ENCODE data around the gene C6orf15. TPM values are rescaled to one million over a fixed set of nuclear protein-coding genes. Genes with fewer than 3 reads are reported as not detected.

Gene C6orf15
- total and polyA plus RNA-seq, 8 donors = not detected

DNA sequence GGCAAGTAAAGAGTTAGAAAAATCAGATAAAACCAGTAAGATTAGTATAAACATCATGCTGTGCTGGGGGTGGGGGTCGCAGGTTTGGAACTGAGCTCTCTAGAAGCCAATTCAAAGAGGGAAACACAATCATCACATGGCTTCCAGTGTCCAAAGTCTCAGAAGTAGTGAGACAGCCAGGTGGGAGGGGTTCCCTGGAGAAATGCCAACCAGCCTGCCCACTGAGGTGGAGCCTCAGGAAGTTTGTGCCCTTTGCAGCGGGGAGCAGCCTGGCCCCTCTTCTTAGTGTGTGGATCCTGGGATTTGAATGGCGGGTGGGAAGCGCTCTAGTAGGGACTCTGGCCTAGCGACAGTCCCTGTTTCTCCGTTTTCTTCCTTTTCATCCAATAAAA lies 21.4 kb downstream of the C6orf15 start:
- FAIRE-seq (no peak), ATAC-seq (no peak), DNase-seq (no peak)
- Histone ChIP-seq H3K36me3 (no peaks in the 10 kb centered on the region), H3K27me3 (no peaks in the 10 kb centered on the region), H3K4me3 (no peak overlapping the region), H3K9me3 (no peaks in the 10 kb centered on the region), H3K27ac (no peak overlapping the region), H3K4me1 (peaks cover 0 to 10% (median 4%) of the 10 kb centered on the region in 3 donors)
- no peak for TF ChIP-seq CTCF (IDR thresholded peaks at IDR 0.05)
- intact Hi-C loops (cut with DNase I) = no loop called here
- 88 to 94% methylated on average over 6 of the region's 6 CpGs for WGBS, 2 donors

- Histone ChIP-seq H3K36me3 (no peaks in the 10 kb centered on the region), H3K4me1 (peaks cover 0 to 10% (median 4%) of the 10 kb centered on the region in 3 donors), H3K27me3 (no peaks in the 10 kb centered on the region), H3K4me3 (no peak overlapping the region), H3K9me3 (no peaks in the 10 kb centered on the region), H3K27ac (no peak overlapping the region)
- WGBS, 2 donors = 83 to 85% methylated on average over 3 of the region's 3 CpGs
- intact Hi-C loops (cut with DNase I) = no loop called here
- FAIRE-seq = no peak
- no peak for DNase-seq
- ATAC-seq = no peak
- TF ChIP-seq CTCF (IDR thresholded peaks at IDR 0.05) = no peak
These were observed 22.0 kb downstream of the C6orf15 start for GRCh38 chr6:31090275-31090972.

GRCh38 chr6:31087494-31088089 lies 24.8 kb downstream of the C6orf15 start:
- 9% methylated on average over 14 of the region's 14 CpGs for WGBS, 2 donors
- H3K4me1 ChIP-seq = no peaks in the 10 kb centered on the region
- DNase-seq = peak; percentile 64 to 94 (median 82)
- peak; percentile 37 for FAIRE-seq
- H3K9me3 ChIP-seq = no peaks in the 10 kb centered on the region
- H3K27ac ChIP-seq = no peak overlapping the region
- peak; percentile 97 to 99 (median 98) for ATAC-seq
- intact Hi-C loops (cut with DNase I) = loop anchor here (5.0 to 10.0 kb wide), 3 partner anchors 163 to 265 kb away; no protein-coding TSS in a partner anchor
- TF ChIP-seq CTCF (IDR thresholded peaks at IDR 0.05) = peak; percentile 61 to 76 (median 74)
- no peaks in the 10 kb centered on the region for H3K36me3 ChIP-seq
- no peaks in the 10 kb centered on the region for H3K27me3 ChIP-seq
- H3K4me3 ChIP-seq = no peak overlapping the region

GRCh38 chr6:31086788-31087440 lies 25.5 kb downstream of the C6orf15 start:
- ATAC-seq = peak in 2 of 4 donors; percentile 11 to 14
- FAIRE-seq = no peak
- 24 to 29% methylated on average over 7 of the region's 7 CpGs for WGBS, 2 donors

More at GRCh38 chr6:31086788-31087440, 25.5 kb downstream of the C6orf15 start:
- Histone ChIP-seq H3K9me3 (no peaks in the 10 kb centered on the region), H3K36me3 (no peaks in the 10 kb centered on the region), H3K4me3 (no peak overlapping the region), H3K27ac (no peak overlapping the region), H3K27me3 (no peaks in the 10 kb centered on the region), H3K4me1 (no peaks in the 10 kb centered on the region)
- intact Hi-C loops (cut with DNase I) = loop anchor here (5.0 to 10.0 kb wide), 3 partner anchors 162 to 265 kb away; no protein-coding TSS in a partner anchor
- no peak for DNase-seq
- TF ChIP-seq CTCF (IDR thresholded peaks at IDR 0.05) = no peak
